VCaP (cell line): ENCODE results near the gene MORC1.
"Not testable (repeated sequence)": the region's sequence is repeated elsewhere in the genome, so short reads cannot be mapped to it uniquely, and the experiment has no call there.

ENCODE experiments used
- H3K27ac ChIP-seq: fragments of 450-650 bp; 2 replicates; pipeline ENCODE4 v1.5.1; 2017
- CTCF ChIP-seq: fragments of 450-650 bp; conservative IDR thresholded peaks from 2 replicates; pipeline ENCODE4 v1.5.1; 2017; ENCODE audit warnings: mild to moderate bottlenecking, moderate library complexity

The MORC1 gene

GRCh38 chr3:109143646-109144045 is 25.7 kb upstream of the MORC1 start:
- TF ChIP-seq CTCF, result no peak
- no peak overlapping the region for H3K27ac ChIP-seq

- TF ChIP-seq CTCF, result no peak
- H3K27ac ChIP-seq, result no peak overlapping the region
Measured at GRCh38 chr3:109140318-109140717, 22.4 kb upstream of the MORC1 start.

GRCh38 chr3:109137761-109138160 is 19.8 kb upstream of the MORC1 start:
- no peak for TF ChIP-seq CTCF
- H3K27ac ChIP-seq, result no peak overlapping the region

- no peak within 1 kb of the TSS for H3K27ac ChIP-seq
- no peak for TF ChIP-seq CTCF
Measured at GRCh38 chr3:109136523-109136922, 18.6 kb upstream of the MORC1 start, which contains the start of gene C3orf85. C3orf85 (plus strand) TSS chr3:109136719; CDS start chr3:109136848, 129 bp downstream.

- H3K27ac ChIP-seq, result not testable (repeated sequence)
Measured at GRCh38 chr3:109133474-109133816, 15.5 kb upstream of the MORC1 start.

GRCh38 chr3:109132801-109133473 is 15.0 kb upstream of the MORC1 start:
- no peak for TF ChIP-seq CTCF
- no peak overlapping the region for H3K27ac ChIP-seq

- no peak overlapping the region for H3K27ac ChIP-seq
Measured at GRCh38 chr3:109131276-109131675, 13.3 kb upstream of the MORC1 start.

More at GRCh38 chr3:109131276-109131675, 13.3 kb upstream of the MORC1 start:
- no peak for TF ChIP-seq CTCF
